ENCODE data around the gene ARL5C.

DNA sequence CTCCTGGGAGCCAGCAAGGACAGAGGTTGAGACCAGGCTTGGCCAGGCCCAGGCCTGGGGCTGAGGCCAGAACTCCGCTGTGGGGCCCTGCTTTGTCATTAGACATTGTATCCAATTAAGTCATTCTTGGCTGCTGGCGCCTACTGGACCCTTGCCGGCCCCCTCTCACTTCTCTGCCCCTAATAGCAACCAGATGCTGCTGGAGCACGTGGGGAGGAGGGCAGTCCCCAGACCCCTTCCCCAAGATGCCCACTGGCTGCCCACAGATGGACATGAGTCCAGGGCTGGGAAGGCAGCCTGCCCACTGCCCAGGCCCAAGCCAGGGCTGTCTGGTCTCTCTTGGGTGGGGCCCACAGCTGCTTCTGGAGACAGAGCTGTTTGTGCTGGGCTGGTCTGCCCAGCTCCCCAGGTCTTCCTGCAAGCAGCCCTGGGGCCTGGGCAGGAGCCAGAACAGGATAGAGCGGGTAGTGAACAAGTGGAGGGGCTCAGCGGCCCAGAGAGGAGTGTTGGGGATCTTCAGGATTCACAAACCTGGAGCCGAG is 22.3 kb downstream of the ARL5C start:
- no peak for TF ChIP-seq POLR2AphosphoS5 (IDR thresholded peaks at IDR 0.05; ENCODE audit: low read depth, low read length)
- TF ChIP-seq, protein P1, sequence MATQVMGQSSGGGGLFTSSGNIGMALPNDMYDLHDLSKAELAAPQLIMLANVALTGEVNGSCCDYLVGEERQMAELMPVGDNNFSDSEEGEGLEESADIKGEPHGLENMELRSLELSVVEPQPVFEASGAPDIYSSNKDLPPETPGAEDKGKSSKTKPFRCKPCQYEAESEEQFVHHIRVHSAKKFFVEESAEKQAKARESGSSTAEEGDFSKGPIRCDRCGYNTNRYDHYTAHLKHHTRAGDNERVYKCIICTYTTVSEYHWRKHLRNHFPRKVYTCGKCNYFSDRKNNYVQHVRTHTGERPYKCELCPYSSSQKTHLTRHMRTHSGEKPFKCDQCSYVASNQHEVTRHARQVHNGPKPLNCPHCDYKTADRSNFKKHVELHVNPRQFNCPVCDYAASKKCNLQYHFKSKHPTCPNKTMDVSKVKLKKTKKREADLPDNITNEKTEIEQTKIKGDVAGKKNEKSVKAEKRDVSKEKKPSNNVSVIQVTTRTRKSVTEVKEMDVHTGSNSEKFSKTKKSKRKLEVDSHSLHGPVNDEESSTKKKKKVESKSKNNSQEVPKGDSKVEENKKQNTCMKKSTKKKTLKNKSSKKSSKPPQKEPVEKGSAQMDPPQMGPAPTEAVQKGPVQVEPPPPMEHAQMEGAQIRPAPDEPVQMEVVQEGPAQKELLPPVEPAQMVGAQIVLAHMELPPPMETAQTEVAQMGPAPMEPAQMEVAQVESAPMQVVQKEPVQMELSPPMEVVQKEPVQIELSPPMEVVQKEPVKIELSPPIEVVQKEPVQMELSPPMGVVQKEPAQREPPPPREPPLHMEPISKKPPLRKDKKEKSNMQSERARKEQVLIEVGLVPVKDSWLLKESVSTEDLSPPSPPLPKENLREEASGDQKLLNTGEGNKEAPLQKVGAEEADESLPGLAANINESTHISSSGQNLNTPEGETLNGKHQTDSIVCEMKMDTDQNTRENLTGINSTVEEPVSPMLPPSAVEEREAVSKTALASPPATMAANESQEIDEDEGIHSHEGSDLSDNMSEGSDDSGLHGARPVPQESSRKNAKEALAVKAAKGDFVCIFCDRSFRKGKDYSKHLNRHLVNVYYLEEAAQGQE (IDR thresholded peaks at IDR 0.05; ENCODE audit: insufficient read depth in 1 of 2, low read depth in 2 of 2, low read length in 2 of 2), result no peak

Measured in PFSK-1 (cell line).